OCI-M1 (cell line): Measurements from ENCODE around the gene FADD.

Experiments used
- DNase-seq: peaks from one replicate; lab custom pipeline; 2025; lab: John Stamatoyannopoulos, UW

FADD gene

GRCh38 chr11:70202920-70203750 lies at the start of gene FADD:
Gene FADD, plus strand, starts transcription at chr11:70203296. Its CDS starts 164 bp downstream, at chr11:70203460.
- peak; percentile 100 for DNase-seq

GRCh38 chr11:70155386-70155785 lies 47.7 kb upstream of the FADD start:
- DNase-seq: no peak

GRCh38 chr11:70156291-70157037 lies 46.6 kb upstream of the FADD start:
- no peak for DNase-seq

GRCh38 chr11:70158201-70158600 lies 44.9 kb upstream of the FADD start:
- peak; percentile 76 for DNase-seq

- DNase-seq: no peak
Measured at GRCh38 chr11:70158757-70159389, 44.2 kb upstream of the FADD start.

- no peak for DNase-seq
Measured at GRCh38 chr11:70159627-70160570, 43.2 kb upstream of the FADD start.

- no peak for DNase-seq
Measured at GRCh38 chr11:70161043-70161625, 42.0 kb upstream of the FADD start.

GRCh38 chr11:70164705-70165104 lies 38.4 kb upstream of the FADD start:
- no peak for DNase-seq

GRCh38 chr11:70167120-70167519 lies 36.0 kb upstream of the FADD start:
- no peak for DNase-seq

GRCh38 chr11:70167723-70168404 lies 35.2 kb upstream of the FADD start:
- no peak for DNase-seq

- no peak for DNase-seq
Measured at GRCh38 chr11:70168405-70168754, 34.7 kb upstream of the FADD start.

GRCh38 chr11:70169127-70169526 lies 34.0 kb upstream of the FADD start:
- DNase-seq: no peak

GRCh38 chr11:70169632-70170031 lies 33.5 kb upstream of the FADD start:
- no peak for DNase-seq

GRCh38 chr11:70170596-70171210 lies 32.4 kb upstream of the FADD start:
- DNase-seq: no peak

GRCh38 chr11:70173018-70173417 lies 30.1 kb upstream of the FADD start:
- no peak for DNase-seq

- no peak for DNase-seq
Measured at GRCh38 chr11:70174547-70175235, 28.4 kb upstream of the FADD start.

GRCh38 chr11:70175236-70175698 lies 27.8 kb upstream of the FADD start:
- DNase-seq: no peak

- peak; percentile 95 for DNase-seq
Measured at GRCh38 chr11:70176940-70177689, 26.0 kb upstream of the FADD start.

- DNase-seq: no peak
Measured at GRCh38 chr11:70180906-70181305, 22.2 kb upstream of the FADD start.
